Measurements from ENCODE around the gene MAP2K1. TPM values are rescaled to one million over a fixed set of nuclear protein-coding genes. Genes with fewer than 3 reads are reported as not detected.
"Not testable (repeated sequence)": the region's sequence is repeated elsewhere in the genome, so short reads cannot be mapped to it uniquely, and the experiment has no call there.

The MAP2K1 gene
- 10 to 100 TPM; 11.7 to 34.7 (median 27.7) TPM for polyA plus RNA-seq

DNA sequence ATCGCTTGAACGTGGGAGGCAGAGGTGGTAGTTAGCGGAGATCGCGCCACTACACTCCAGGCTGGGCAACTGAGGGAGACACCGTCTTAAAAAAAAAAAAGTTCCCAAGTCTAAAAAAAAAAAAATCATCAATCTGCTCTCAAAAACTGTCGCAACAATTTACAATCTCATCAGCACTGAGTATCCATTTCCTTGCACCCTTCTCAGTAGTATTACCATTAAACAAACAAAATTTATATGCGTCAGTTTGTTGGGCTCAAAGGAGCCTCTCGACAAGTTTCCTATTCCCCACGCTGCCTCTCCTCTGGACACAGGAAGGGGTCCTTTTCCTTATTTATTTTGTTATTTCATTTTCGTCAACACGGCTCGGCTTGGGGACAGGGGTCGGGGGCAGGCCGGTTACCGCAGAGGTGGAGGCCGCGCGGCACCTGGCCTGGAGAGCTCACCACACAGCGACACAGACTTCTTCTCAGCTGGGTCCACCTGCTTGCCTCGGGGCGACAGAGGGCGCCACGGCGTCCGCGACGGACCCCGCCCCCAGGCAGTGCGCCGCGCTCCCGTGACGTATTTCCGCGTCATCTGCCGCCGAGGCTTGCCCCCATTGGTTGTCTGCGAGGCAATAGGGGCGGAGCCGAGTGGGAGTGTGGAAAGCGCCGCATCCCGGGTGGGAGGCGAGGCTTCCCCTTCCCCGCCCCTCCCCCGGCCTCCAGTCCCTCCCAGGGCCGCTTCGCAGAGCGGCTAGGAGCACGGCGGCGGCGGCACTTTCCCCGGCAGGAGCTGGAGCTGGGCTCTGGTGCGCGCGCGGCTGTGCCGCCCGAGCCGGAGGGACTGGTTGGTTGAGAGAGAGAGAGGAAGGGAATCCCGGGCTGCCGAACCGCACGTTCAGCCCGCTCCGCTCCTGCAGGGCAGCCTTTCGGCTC lies at the start of gene MAP2K1:
TSS of gene MAP2K1 (plus strand) at position 709 of the 920 bp plus-strand sequence. CDS start 436 bp downstream, outside the sequence.
- H3K27ac ChIP-seq (ENCODE audit: low read depth, low read length): peak within 1 kb of the TSS; percentile 47
- WGBS, 3 donors: 3 to 5% (median 4%) methylated on average over 50 to 69 of the region's 69 CpGs

DNA sequence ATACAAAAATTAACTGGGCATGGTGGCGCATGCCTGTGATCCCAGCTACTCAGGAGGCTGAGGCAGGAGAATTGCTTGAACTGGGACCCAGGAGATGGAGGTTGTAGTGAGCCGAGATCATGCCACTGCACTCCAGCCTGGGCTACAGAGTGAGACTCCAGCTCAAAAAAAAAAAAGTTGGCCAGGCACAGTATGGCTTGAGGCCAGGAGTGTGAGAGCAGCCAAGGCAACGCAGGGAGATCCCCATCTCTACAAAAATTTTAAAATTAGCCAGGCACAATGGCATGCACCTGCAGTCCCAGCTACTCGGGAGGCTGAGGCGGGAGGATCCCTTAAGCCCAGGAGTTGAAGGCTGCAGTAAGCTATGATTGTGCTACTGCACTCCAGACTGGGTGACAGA lies 38.2 kb upstream of the MAP2K1 start:
- not testable (repeated sequence) for H3K27ac ChIP-seq (ENCODE audit: low read depth, low read length)
- WGBS, 3 donors: 54 to 68% (median 61%) methylated on average over 5 of the region's 5 CpGs

GRCh38 chr15:66356077-66356358 lies 30.7 kb upstream of the MAP2K1 start:
- no peak overlapping the region for H3K27ac ChIP-seq (ENCODE audit: low read depth, low read length)
- WGBS, 3 donors: 3 to 4% (median 4%) methylated on average over 12 of the region's 12 CpGs

DNA sequence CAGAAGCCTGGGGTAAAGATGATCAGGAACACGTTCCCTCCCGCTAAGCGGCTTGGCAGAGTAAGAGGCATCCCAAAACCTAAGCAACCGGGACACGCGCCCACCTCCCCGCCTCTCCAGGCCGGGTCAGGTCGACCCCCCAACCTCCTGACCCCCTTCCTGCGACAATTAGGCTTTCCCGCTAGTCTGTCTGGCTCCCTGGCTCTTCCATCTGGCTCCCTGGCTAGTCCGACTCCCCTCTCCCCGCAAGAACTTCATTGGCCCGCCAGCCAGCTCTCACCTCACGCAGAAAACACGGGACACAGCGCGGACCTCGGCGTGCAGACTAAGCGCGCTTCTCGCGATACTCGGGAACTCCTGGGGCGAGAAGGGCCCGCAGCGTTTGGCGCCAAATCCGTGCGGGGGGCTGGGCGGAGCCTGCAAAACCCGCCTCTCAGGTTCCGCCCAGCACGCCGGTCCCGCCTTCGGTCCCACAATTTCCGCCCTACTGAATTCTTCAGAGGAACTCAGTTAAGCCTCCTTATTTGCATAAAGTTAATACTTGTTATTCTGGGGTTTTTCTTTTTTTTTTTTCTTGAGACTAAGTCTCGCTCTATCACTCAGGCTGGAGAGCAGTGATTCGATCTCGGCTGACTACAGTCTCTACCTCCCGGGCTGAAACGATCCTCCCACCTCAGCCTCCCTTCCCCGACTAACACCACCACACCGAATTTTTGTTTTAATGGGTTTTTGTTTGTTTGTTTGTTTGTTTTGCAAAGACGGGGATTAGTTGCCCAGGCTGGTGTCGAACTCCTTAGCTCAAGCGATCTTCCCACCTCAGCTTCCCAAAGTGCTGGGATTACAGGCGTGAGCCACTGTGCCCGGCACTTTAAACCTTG lies 30.1 kb upstream of the MAP2K1 start, which contains the start of gene TIPIN:
TSS of gene TIPIN (minus strand) at position 327 of the 878 bp plus-strand sequence. CDS start 3,738 bp downstream, outside the sequence.
- H3K27ac ChIP-seq (ENCODE audit: low read depth, low read length): no peak within 1 kb of the TSS
- WGBS, 3 donors: 5 to 7% (median 7%) methylated on average over 50 to 51 of the region's 51 CpGs

DNA sequence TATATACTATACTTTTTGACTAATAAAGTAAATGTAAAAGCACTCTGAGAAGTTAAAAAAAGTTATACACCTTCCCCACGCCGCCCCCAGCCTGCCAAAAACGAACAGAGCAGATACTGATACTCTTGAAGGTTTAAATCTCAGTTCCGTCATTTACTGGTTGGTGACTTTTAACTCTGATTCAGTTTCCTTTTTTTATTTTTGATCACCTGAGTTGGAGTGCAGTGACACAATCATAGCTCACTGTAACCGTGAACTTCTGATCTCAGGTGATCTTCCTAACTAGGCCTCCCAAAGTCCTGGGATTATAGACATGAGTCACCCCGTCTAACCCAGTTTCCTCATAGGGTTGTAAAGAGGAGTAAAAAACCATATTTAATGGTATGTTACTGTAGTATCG lies 27.0 kb upstream of the MAP2K1 start:
- 84 to 88% (median 88%) methylated on average over 7 of the region's 7 CpGs for WGBS, 3 donors
- H3K27ac ChIP-seq (ENCODE audit: low read depth, low read length): no peak overlapping the region

DNA sequence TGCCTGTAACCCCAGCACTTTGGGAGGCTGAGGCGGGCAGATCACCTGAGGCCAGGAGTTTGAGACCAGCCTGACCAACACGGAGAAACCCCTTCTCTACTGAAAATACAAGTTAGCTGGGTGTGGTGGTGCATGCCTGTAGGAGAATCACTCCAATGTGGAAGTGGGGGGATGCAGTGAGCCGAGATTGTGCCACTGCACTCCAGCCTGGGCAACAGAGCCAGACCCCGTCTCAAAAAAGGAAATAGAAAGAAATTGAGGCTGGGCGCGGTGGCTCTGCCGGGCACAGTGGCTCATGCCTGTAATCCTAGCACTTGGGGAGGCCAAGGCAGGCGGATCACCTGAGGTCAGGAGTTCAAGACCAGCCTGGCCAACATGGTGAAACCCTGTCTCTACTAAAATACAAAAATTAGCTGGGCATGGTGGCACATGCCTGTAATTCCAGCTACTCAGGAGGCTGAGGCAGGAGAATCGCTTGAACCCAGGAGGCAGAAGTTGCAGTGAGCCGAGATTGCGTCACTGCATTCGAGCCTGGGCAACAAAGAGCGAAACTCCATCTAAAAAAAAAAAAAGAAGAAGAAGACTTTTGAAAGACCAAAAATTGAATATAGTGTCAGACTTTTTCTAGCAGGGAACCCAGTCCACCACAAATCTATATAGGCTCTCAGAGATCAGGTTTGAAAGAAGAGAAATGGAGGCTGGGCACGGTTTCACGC lies 24.8 kb upstream of the MAP2K1 start:
- not testable (repeated sequence) for H3K27ac ChIP-seq (ENCODE audit: low read depth, low read length)
- 76 to 85% (median 78%) methylated on average over 15 of the region's 15 CpGs for WGBS, 3 donors

- no peak overlapping the region for H3K27ac ChIP-seq (ENCODE audit: low read depth, low read length)
- WGBS, 3 donors: 100% methylated on average over 1 of the region's 1 CpG
Observed at GRCh38 chr15:66362776-66363175, 23.9 kb upstream of the MAP2K1 start.

DNA sequence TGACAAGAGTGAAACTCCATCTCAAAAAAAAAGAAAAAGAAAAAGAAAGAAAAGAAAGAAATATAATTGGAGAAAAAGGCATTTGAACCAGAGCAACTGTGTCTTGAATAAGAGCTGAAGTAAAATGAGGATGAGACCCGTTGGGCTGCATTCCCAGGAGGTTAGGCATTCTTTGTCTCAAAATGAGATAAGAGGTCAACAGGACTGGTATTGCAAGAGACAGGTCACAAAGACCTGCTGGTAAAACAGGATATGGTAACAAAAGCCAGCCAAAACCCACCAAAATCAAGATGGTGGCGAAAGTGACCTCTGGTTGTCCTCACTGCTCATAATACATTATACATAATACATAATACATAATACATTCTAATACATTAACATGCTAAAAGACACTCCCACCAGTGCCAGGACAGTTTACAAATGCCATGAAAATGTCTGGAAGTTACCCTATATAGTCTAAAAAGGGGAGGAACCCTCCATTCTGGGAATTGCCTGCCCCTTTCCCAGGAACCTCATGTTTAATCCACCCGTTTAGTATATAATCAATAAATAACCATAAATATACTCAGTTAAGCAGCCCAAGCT lies 21.7 kb upstream of the MAP2K1 start:
- 81 to 89% (median 83%) methylated on average over 3 of the region's 3 CpGs for WGBS, 3 donors
- H3K27ac ChIP-seq (ENCODE audit: low read depth, low read length): no peak overlapping the region

GRCh38 chr15:66369773-66370651 lies 16.7 kb upstream of the MAP2K1 start:
- 11 to 21% (median 17%) methylated on average over 12 of the region's 12 CpGs for WGBS, 3 donors
- no peak overlapping the region for H3K27ac ChIP-seq (ENCODE audit: low read depth, low read length)

DNA sequence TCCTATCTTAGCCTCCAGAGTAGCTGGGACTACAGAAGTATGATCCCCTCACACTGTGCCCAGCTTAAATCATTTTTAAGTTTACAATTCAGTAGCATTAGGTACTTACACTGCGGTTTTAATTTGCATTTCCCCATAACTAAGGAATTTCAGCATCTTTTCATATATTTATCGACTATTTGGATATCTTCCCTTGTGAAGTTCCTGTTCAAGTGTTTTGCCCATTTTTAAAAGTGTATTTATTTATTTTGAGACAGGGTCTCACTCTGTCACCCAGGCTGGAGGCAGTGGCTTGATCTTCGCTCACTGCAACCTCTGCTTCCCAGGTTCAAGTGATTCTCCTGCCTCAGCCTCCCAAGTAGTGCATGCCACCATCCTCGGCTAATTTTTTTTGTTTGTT lies 12.5 kb upstream of the MAP2K1 start:
- no peak overlapping the region for H3K27ac ChIP-seq (ENCODE audit: low read depth, low read length)
- WGBS, 3 donors: 95 to 98% (median 98%) methylated on average over 4 of the region's 4 CpGs

DNA sequence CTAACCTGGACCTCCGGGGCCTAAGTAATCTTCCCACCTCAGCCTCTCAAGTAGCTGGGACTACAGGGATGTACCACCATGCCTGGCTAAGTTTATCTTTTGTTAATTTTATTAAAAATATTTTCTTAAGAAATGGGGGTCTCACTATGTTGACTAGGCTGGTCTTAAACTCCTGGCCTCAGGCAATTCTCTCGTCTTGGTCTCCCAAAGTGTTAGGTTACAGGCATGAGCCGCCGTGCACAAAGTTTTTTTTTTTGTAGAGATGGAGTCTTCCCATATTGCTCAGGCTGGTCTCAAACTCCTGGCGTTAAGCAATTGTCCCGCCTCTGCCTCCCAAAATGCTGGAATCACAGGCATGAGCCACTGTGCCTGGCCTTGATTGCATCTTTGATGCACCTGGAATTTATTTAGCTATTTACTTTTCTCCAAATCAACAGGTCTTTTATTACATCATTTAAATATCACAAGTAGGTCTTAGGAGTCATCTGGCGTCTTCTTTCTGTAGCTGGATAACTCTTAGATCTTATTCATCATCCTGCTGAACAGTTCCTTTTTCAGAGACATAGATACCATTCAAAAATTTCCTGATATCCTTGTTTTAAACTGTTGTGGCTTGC lies 7.8 kb upstream of the MAP2K1 start:
- 85 to 94% (median 94%) methylated on average over 7 of the region's 7 CpGs for WGBS, 3 donors

DNA sequence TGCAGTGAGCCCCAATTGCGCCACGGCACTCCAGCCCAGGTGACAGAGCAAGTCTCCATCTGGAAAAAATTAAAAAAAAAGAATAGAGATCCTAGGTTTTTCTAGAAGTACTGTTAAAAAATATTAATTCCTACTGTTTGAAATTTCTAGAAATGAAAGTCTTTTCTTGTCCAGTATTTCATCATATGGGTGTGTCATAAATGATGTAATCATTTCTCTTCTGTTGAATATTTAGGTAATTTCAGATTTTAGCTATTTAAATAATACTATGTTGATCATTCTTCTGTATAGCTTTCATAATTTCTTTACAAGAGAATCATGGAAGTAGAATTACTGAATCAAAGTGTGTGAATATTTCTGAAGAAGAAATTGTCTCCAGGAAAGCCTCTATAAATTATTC lies 5.3 kb upstream of the MAP2K1 start:
- H3K27ac ChIP-seq (ENCODE audit: low read depth, low read length): not testable (repeated sequence)
- WGBS, 3 donors: 95 to 98% (median 96%) methylated on average over 2 of the region's 2 CpGs

More for the DNA sequence above, 7.8 kb upstream of the MAP2K1 start:
- no peak overlapping the region for H3K27ac ChIP-seq (ENCODE audit: low read depth, low read length)

- peak overlapping the region; percentile 47 for H3K27ac ChIP-seq (ENCODE audit: low read depth, low read length)
- WGBS, 3 donors: 0 to 1% (median 0%) methylated on average over 57 to 62 of the region's 62 CpGs
Observed at GRCh38 chr15:66387163-66388042, 691 bp downstream of the MAP2K1 start.

DNA sequence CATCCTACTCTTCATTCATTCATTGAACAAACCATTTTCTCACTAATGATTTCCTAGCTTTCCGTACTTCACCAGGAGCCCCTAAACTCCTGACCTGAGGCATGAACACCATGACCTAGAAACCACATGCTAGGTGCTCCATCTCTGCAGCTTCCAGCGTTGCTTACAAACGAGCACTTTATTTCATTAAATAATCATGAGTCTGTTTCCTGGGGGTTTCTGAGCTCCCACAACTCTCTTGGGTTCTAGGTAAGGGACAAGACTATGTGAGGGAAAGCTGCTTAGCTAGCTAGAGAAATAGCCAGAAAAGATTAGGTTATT lies 1.3 kb downstream of the MAP2K1 start:
- H3K27ac ChIP-seq (ENCODE audit: low read depth, low read length): no peak overlapping the region
- WGBS, 3 donors: 16 to 34% (median 24%) methylated on average over 3 of the region's 3 CpGs

DNA sequence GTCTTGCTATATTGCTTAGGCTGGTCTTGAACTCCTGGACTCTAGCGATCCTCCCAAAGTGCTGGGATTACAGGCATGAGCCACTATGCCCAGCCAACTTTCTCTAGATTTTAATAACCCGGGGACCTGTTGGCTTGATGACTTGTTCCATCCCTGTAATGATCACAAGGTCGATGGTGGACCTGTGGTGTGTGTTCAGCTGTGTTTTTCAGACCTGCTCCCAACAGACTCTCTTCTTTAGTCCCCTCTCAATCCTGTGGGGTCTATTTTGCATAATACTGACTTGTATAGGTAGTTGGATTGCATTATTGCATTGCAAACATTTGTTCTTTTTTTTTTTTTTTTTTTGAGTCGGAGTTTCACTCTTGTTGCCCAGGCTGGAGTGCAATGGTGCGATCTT lies 1.9 kb downstream of the MAP2K1 start:
- no peak overlapping the region for H3K27ac ChIP-seq (ENCODE audit: low read depth, low read length)
- WGBS, 3 donors: 56 to 89% (median 80%) methylated on average over 4 to 5 of the region's 5 CpGs

All from adipose tissue (tissue), 3 donors.